HG02943 (cell line): Measurements from ENCODE around the gene GABRG1.

Experiments
- ATAC-seq: cut with Tn5 transposase; IDR thresholded peaks from one replicate; pipeline ENCODE4 v1.9.1; 2021; ENCODE audit warnings: mild to moderate bottlenecking, low read depth, moderate library complexity; ENCODE audit not compliant: unreplicated experiment

Gene GABRG1

DNA sequence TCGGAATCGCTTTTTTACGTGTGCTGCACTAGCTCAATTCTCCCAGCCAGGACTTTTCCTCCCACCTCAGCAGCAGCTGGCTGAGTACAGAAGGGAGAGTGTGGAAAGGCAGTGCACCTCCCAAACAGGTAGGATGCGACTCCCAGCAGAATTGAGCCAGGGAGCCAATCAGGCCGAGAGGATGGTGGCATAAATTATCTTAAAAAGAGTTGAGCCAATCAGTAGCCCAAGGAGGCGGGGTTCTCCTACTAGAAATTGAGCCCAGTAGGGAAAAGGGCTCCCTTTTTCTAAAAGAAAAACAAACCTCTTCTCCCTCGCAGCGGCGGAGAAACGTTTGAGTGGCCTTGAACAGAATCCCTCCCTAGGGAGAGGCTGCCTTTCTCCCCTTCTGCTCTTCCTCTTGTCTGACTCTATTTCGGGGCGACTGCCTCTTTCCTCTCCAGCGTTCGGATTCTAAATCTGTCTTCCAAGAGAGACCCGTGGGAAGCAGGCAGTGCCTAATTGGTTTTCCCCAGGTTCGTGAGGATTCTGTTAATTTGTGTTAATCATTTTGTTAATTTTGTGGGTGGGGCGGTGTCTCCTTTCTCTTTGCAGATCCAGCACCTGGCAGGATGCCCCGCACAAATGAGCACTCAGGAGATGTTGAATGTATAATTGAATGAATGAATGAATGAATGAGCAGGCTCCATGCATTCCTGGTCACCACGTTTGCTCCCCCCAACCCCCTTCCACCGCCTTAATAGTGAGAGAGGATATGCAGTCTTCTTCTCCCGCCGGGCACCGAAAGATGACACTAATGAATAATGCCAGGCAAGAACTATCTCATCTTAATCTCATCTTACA is at the start of gene GABRG1:
Gene GABRG1 (minus strand): TSS at position 142 of the 843 bp plus-strand sequence. CDS start 141 bp downstream, at position 1.
- ATAC-seq, result no peak

DNA sequence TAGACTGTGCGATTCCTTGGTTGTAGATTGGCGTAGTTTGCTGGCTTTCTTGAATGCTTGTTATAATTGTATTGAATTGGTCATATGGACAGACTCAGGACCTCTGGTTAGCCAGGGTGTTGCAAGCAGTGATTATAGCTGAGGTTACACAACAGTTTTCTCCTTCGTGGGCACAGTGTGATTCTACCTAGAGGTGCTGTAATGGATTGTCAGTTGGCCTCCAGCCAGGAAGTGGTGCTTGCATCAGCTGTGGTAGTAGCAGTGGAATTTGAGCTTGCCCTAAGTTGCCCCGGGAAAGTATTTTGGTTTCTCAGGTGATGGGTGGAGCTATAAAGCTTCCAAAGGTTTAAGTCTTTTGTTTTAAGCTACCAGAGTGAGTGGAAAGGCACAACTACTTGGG is 23.1 kb upstream of the GABRG1 start:
- ATAC-seq, result no peak

DNA sequence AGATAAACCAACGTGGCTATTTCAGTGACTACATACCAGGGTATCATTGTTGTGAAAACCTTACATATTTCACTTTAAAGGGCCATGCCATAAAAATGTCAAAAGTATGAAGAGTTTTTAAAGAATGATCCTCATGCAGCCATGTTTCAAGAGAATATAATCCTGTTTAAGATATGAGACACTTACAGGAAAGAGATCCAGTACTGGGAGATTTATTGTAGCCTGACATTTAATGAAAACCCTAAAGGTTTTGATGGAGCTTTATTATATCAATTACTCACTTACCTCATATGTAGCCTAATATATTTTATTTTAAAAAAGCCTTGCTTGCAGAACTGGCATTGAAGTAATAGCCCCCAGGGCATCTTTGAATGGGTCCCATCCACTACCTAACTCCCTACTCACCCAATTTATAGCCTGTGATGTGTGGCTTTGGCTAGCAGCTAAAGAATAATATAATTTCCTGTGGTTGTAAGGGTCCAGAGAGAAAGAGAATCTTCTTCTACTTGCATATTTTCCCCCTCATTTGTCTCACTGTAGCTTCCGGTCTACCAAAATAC is 7.7 kb upstream of the GABRG1 start:
- ATAC-seq, result no peak

DNA sequence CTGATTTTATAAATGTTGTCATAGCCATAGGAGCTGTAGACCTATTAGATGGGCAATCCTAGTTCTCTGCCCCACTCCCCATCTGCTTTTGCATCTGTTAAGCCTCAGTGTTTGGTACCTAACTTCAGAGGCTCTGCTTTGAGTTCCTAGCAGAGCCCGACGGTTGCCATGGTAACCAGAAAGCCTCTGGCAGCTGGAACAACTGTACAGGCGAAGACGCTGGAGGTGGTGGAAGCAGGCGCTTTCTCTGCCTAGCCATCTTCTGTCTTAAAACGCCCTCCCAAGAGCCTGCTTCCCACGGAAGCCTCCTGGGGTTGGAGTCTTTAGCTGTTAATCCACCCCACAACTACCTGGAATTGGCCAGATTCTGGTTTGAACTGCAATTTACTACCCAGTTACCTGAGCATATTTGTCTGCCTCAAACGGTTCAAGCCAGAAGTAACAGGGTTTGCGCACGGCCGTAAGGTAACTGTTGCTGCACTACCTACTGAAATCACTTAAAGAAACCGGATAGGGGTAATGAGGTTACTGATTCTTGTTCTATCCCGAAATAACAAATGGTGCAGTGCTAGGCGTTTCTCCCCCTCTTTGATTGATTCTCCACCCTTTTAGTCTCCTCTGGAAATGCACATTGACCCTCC is 1.0 kb upstream of the GABRG1 start:
- ATAC-seq, result no peak

DNA sequence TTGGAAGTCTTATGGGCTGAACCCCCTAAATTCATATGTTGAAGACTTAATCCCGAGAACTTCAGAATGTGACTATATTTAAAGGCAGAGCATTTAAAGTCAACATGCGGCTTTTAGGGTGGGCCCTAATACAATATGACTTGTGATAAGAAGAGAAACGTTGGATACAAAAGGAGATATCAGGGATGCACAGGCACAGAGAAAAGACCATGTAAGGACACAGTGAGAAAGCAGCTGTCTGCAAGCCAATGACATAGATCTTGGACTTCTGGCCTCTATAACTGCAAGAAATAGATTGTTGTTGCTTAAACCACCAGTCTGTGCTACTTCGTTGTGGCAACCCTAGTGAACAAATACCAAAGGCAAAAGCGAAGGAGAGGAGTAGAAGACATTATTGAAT is 42.2 kb downstream of the GABRG1 start:
- no peak for ATAC-seq

DNA sequence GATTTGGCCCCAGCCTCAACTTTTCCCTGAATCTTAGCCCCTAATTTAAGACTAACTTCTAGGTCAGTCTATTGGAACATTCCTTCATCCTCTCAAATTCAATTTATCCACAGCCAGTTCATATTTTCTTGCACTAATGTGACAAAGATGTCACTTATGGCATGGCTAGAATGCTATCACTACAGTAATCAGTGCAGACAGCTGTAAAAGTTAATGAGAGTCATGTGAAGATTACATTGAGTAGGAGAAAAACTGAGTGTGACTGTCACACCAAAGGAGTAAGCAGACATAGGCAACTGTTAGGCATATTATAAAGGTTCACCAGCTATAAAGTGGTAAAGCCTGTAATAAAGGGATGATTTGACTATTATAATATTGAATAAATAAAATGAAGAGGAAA is 42.6 kb downstream of the GABRG1 start:
- no peak for ATAC-seq

DNA sequence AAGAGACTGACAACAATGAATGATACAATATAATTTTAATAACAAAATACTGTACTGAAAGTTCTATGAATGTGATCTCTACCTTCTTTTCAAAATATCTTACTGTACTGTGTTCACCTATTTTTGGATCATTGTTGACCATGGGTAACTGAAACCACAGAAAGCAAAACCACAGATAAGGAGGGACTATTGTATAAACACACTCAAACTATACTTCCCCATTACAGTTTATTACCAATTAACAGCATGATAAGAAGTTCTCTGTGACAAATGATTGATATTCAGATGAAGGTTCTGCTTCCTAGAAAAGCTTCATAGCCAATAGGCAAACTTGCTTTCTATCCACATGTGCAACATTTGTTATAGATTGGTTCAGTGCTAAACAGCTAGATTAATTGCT is 50.1 kb downstream of the GABRG1 start:
- ATAC-seq, result no peak

DNA sequence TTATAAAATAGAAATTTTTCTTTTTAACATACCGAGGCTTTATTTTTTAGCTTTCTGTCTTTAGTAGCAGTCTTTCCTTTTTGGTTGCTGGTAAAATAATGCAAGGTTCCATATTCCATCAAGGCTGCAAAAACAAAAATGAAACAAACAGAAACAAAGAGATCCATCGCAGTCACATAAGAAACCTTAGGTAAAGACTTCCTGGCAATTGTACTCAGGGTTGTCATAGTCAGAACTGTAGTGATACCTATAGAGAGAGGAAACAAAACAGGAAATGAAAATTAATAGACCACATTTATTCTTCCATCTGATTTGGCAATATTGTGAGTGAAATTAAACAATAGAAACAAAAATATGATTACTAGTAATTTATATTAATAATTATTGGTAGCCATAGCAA is 72.5 kb downstream of the GABRG1 start:
- no peak for ATAC-seq

DNA sequence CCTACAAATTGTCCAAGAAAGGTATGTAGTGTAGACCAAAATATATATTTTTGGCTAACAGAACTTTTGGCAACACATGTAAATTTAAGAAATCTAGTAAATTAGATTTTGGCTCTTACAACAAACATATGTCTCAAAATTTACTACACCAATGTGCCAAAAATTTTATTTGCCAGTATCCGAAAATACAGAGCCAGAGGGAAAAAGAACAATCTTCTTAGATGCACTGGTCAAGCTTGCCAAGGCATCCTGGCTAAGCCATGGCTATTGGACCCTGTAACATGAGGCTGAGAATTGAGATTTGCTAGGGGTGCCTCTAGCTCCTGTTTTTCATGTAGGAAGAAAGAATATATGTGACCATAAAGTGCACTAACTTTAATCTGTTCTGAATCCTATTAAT is 91.8 kb downstream of the GABRG1 start:
- no peak for ATAC-seq

DNA sequence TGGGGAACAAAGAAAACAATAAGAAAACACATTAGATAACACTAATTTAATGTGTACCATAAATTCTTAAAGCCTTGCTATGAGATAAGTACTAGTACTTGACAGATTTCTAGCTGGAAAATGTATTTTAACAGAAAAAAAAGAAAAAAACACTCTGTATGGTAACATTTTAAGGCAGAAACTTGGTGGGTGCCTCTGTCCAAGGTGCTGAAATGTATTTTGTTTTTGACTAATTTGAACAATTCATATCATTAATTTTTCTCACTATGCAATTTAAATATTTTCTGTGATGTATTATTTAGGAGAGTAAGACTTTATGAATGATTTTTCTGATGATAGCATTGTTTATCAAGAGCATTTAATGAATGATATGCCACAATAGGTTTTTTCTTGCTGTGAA is 107.5 kb downstream of the GABRG1 start:
- no peak for ATAC-seq

DNA sequence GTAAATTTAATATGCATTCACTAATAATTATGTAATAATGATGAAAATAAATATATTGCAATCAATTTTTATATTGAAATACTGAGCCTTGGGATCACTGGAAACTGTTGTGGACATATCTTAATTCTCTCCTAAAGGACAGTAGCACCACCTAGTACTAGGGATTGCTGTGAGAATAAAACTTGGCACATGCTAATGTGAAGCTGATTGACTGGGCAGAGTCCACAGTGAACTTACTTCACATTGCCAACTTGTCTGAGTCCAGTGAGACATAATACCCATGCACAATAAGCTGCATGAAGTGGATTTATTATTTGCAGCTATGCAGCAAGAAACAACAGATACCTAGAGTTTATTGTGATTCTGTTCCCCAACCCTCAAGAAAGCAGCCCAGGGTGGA is 131.1 kb downstream of the GABRG1 start:
- no peak for ATAC-seq

DNA sequence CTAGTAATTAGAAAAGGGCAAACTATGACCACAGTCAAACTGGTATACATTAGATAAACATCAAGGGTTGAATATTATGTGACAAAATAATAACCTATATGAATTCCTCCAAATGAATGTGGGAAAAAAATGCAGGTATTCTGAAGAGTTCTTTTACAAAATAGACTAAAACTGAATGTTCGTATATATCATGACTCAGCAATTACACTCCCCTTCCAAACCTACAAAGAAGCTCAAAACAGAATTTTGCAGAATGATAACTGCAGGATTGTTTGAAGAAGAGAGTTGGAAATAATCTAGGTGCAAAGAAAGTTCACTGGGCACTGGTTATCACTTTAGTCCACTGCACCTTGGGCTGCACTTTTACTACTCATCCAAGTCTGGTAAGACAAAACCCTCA is 134.1 kb downstream of the GABRG1 start:
- ATAC-seq, result no peak

DNA sequence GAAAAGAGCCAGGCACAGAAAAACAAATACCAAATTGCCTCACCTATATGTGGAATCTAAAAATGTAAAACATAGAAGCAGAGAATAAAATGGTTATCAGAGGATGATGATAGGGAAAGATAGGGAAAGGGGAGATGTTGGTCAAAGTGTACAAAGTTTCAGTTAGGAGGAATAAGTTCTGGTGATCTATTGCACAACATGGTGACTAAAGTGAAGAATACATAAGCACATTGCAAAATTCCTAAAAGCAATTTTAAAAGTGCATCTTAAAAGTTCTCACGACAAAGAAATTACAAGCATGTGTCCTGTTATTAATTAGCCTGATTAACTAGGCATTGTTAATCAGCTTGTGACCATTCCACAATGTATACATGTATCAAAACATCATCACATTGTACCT is 136.0 kb downstream of the GABRG1 start:
- ATAC-seq, result no peak
